ENCODE data around the gene ZNF208.

Gene ZNF208

DNA sequence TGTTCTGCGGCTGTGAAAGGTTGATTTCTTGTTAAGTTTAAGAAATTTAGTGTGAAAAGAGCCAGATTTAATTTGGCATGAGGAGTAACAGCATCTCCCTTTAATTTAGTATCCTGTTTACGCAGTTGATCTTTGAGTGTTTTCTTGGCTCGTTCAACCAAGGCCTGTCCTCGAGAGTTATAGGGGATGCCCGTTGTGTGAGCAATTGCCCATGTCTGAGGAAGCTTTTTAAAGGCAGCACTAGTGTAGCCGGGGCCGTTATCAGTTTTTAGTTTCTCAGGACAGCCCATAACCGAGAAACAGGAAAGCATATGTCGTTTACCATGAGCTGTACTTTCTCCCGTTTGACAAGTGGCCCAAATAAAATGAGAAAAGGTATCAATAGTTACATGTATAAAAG, 127.2 kb downstream of the ZNF208 start:
- no peak for DNase-seq

Data from 8988T (cell line).